Mammary epithelial cell (primary cell): ENCODE measurements around the gene ANXA2.

Experiments
- EZH2 ChIP-seq: IDR thresholded peaks from 2 replicates; pipeline ENCODE4 v1.6.1; 2012; ENCODE audit warnings: low read length, inconsistent platforms, borderline replicate concordance
- TF ChIP-seq, protein P1 (sequence below), 2 donors: IDR thresholded peaks in 1 of 2; conservative IDR thresholded peaks in 1 of 2; 2 replicates each; pipeline ENCODE4 v1.5.1; 2011 to 2012; ENCODE audit warnings: inconsistent platforms in 2 of 2, low read length in 2 of 2, mild to moderate bottlenecking in 2 of 2, control low read depth in 1 of 2, low read depth in 1 of 2; ENCODE audit not compliant: insufficient read depth in 1 of 2; ENCODE audit errors: extremely low read depth in 1 of 2

DNA sequence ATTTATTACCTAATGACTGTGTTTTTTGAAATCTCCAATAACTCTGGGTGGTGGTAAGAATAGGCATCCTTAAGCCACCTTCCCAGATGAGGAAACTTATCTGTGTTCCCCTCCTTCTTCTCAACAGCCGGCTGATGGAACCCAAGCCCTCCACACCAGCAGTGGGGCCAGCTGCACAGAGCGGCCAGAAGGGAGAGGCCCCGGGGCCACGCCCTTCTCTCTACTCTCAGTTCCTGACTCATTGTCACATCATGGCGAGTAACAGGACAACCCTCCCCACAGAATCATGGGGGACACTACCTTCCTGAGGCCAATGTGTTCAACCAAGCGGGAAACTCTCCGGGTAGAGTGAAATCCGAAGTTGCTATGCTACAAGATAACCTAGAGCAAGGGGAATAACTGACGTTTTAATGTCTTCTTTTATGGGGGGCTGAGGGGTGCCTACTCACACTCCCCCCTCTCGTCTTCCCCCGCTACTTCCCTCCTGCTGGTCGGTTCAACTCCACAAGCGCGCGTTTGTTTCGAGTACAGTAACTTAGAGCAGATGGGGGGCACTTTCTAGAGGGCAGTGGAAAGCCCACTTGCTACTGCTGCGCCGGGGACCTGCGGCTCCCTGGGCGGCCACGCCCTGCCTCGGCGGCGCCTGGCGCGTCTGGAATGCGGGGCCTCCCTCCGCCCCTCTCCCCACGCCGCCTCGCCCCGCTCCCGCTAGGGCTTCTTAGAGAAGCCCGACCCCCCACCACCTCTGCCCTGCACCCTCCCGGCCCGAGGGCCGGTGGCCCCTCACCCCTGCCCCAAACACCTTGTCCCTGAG, 621 bp downstream of the ANXA2 start:
- TF ChIP-seq, protein P1, sequence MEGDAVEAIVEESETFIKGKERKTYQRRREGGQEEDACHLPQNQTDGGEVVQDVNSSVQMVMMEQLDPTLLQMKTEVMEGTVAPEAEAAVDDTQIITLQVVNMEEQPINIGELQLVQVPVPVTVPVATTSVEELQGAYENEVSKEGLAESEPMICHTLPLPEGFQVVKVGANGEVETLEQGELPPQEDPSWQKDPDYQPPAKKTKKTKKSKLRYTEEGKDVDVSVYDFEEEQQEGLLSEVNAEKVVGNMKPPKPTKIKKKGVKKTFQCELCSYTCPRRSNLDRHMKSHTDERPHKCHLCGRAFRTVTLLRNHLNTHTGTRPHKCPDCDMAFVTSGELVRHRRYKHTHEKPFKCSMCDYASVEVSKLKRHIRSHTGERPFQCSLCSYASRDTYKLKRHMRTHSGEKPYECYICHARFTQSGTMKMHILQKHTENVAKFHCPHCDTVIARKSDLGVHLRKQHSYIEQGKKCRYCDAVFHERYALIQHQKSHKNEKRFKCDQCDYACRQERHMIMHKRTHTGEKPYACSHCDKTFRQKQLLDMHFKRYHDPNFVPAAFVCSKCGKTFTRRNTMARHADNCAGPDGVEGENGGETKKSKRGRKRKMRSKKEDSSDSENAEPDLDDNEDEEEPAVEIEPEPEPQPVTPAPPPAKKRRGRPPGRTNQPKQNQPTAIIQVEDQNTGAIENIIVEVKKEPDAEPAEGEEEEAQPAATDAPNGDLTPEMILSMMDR (conservative IDR thresholded peaks at IDR 0.05 in 1 of 2, IDR thresholded peaks at IDR 0.05 in 1 of 2; ENCODE audit: extremely low read depth in 1 of 2, insufficient read depth in 1 of 2, low read depth in 1 of 2, low read length in 2 of 2) = no peak
- no peak for TF ChIP-seq EZH2
